Liver (tissue), 9 donors: ENCODE data around the gene WDR7. TPM values are rescaled to one million over a fixed set of nuclear protein-coding genes. Genes with fewer than 3 reads are reported as not detected.

Experiments
- DNase-seq: peaks from one replicate; pipeline ENCODE4 v3.0.0-alpha.2; 2017; ENCODE audit warnings: low spot score
- H3K27ac ChIP-seq, 2 donors: one replicate each; pipeline ENCODE4 v1.7.0; 2013; ENCODE audit warnings: inconsistent platforms in 2 of 2, low read length in 2 of 2, control low read depth in 1 of 2, low read depth in 1 of 2, mild to moderate bottlenecking in 1 of 2
- H3K27me3 ChIP-seq, 4 donors: one replicate each; pipeline versions ENCODE4 v1.6.1 to v1.7.0; 2013; ENCODE audit warnings: low read length in 3 of 4, inconsistent platforms in 1 of 4, mild to moderate bottlenecking in 1 of 4, moderate library complexity in 1 of 4; ENCODE audit not compliant: control insufficient read depth in 4 of 4, insufficient read depth in 4 of 4
- H3K36me3 ChIP-seq, 4 donors: one replicate each; pipeline versions ENCODE4 v1.6.1 to v1.7.0; 2013; ENCODE audit warnings: low read length in 3 of 4, mild to moderate bottlenecking in 3 of 4, low read depth in 1 of 4, moderate library complexity in 1 of 4; ENCODE audit not compliant: control insufficient read depth in 4 of 4, insufficient read depth in 3 of 4
- H3K4me1 ChIP-seq, 4 donors: one replicate each; pipeline versions ENCODE4 v1.6.1 to v1.7.0; 2013; ENCODE audit warnings: low read length in 3 of 4, mild to moderate bottlenecking in 3 of 4, moderate library complexity in 1 of 4; ENCODE audit not compliant: control insufficient read depth in 4 of 4, insufficient read depth in 4 of 4
- H3K4me3 ChIP-seq, 3 donors: one replicate each; pipeline versions ENCODE4 v1.6.1 to v1.7.0; 2013; ENCODE audit warnings: low read length in 3 of 3, control low read depth in 1 of 3, low read depth in 1 of 3, mild to moderate bottlenecking in 1 of 3
- H3K9ac ChIP-seq, 2 donors: one replicate each; pipeline ENCODE4 v1.7.0; 2013; ENCODE audit warnings: low read length in 2 of 2, mild to moderate bottlenecking in 2 of 2, moderate library complexity in 2 of 2, control low read depth in 1 of 2, low read depth in 1 of 2
- H3K9me3 ChIP-seq, 4 donors: one replicate each; pipeline versions ENCODE4 v1.6.1 to v1.7.0; 2013; ENCODE audit warnings: low read length in 3 of 4; ENCODE audit not compliant: control insufficient read depth in 4 of 4
- EGR1 ChIP-seq, 2 donors: IDR thresholded peaks; 2 replicates each; pipeline ENCODE4 v1.6.1; 2016 to 2018; ENCODE audit warnings: antibody characterized with exemption in 2 of 2, low read depth in 2 of 2
- FOXA1 ChIP-seq: IDR thresholded peaks from 2 replicates; pipeline ENCODE4 v1.6.1; 2016; ENCODE audit warnings: antibody characterized with exemption
- FOXA2 ChIP-seq: IDR thresholded peaks from 2 replicates; pipeline ENCODE4 v1.6.1; 2016; ENCODE audit warnings: antibody characterized with exemption
- GABPA ChIP-seq, 2 donors: IDR thresholded peaks in 1 of 2; conservative IDR thresholded peaks in 1 of 2; 2 replicates each; pipeline ENCODE4 v1.6.1; 2016; ENCODE audit warnings: antibody characterized with exemption in 2 of 2, mild to moderate bottlenecking in 1 of 2, moderate library complexity in 1 of 2
- HNF4A ChIP-seq, 2 donors: conservative IDR thresholded peaks; 2 replicates each; pipeline ENCODE4 v1.6.1; 2016; ENCODE audit warnings: antibody characterized with exemption in 2 of 2, mild to moderate bottlenecking in 2 of 2
- HNF4G ChIP-seq: IDR thresholded peaks from 2 replicates; pipeline ENCODE4 v1.6.1; 2016; ENCODE audit warnings: antibody characterized with exemption
- JUND ChIP-seq, 2 donors: IDR thresholded peaks; 2 replicates each; pipeline ENCODE4 v1.6.1; 2016; ENCODE audit warnings: antibody characterized with exemption in 2 of 2
- NR2F2 ChIP-seq: IDR thresholded peaks from 2 replicates; pipeline ENCODE4 v1.6.1; 2016; ENCODE audit warnings: antibody characterized with exemption
- RAD21 ChIP-seq, 2 donors: IDR thresholded peaks; 2 replicates each; pipeline ENCODE4 v1.6.1; 2016; ENCODE audit warnings: antibody characterized with exemption in 2 of 2, mild to moderate bottlenecking in 2 of 2
- RXRA ChIP-seq, 2 donors: IDR thresholded peaks; 2 replicates each; pipeline ENCODE4 v1.6.1; 2017 to 2018; ENCODE audit warnings: antibody characterized with exemption in 2 of 2, mild to moderate bottlenecking in 1 of 2
- SP1 ChIP-seq: IDR thresholded peaks from 2 replicates; pipeline ENCODE4 v1.6.1; 2018; ENCODE audit warnings: antibody characterized with exemption, mild to moderate bottlenecking
- TAF1 ChIP-seq: conservative IDR thresholded peaks from 2 replicates; pipeline ENCODE4 v1.6.1; 2016; ENCODE audit warnings: antibody characterized with exemption, mild to moderate bottlenecking
- YY1 ChIP-seq: IDR thresholded peaks from 2 replicates; pipeline ENCODE4 v1.6.1; 2016; ENCODE audit warnings: antibody characterized with exemption, mild to moderate bottlenecking
- WGBS: extraction: QIAGEN DNeasy Blood & Tissue Kit; methylation state at CpG from one replicate; pipeline ENCODE4 v1.1.7; 2013; 5-methylcytosine and 5-hydroxymethylcytosine counted together
- polyA plus RNA-seq, 2 donors: library from polyadenylated mRNA; stranded (reverse) in 1 of 2; unstranded in 1 of 2; fragments of 200-250 nt in 1 of 2; fragments of >200 nt in 1 of 2; fragmentation: Nextera tagmentation in 1 of 2; extraction: Ambion mirVana in 1 of 2; gene quantifications; one replicate each; pipeline versions ENCODE4 v1.2.1 to v1.2.3, GENCODE V29; 2013 to 2015
- total RNA-seq, 2 donors: library from RNA; depleted of rRNA; stranded (reverse); fragments of >200 nt; gene quantifications; one replicate each; pipeline ENCODE4 v1.2.3, GENCODE V29; 2014
- TF ChIP-seq, protein P1 (sequence below): IDR thresholded peaks from 2 replicates; pipeline ENCODE4 v1.6.1; 2016; ENCODE audit warnings: antibody characterized with exemption
- TF ChIP-seq, protein P2 (sequence below): IDR thresholded peaks from 2 replicates; pipeline ENCODE4 v1.6.1; 2016; ENCODE audit warnings: antibody characterized with exemption
- TF ChIP-seq, protein P3 (sequence below): IDR thresholded peaks from 2 replicates; pipeline ENCODE4 v1.6.1; 2016; ENCODE audit warnings: antibody characterized with exemption
- TF ChIP-seq, protein P4 (sequence below): fragments of 150-350 bp; IDR thresholded peaks from 2 replicates; pipeline ENCODE4 v1.5.1; 2017; ENCODE audit warnings: improper control_type of control experiment, low read depth, low read length; ENCODE audit not compliant: missing input control
- TF ChIP-seq, protein P5 (sequence below): IDR thresholded peaks from 2 replicates; pipeline ENCODE4 v1.6.1; 2016; ENCODE audit warnings: antibody characterized with exemption, mild to moderate bottlenecking
- donor health status: healthy.
- donor health status: healthy.
- donor health status: healthy.
- donor health status: healthy.
- donor health status: healthy.

Gene WDR7
- total and polyA plus RNA-seq, 4 donors: 4.5 to 26.6 (median 13.2) TPM

DNA sequence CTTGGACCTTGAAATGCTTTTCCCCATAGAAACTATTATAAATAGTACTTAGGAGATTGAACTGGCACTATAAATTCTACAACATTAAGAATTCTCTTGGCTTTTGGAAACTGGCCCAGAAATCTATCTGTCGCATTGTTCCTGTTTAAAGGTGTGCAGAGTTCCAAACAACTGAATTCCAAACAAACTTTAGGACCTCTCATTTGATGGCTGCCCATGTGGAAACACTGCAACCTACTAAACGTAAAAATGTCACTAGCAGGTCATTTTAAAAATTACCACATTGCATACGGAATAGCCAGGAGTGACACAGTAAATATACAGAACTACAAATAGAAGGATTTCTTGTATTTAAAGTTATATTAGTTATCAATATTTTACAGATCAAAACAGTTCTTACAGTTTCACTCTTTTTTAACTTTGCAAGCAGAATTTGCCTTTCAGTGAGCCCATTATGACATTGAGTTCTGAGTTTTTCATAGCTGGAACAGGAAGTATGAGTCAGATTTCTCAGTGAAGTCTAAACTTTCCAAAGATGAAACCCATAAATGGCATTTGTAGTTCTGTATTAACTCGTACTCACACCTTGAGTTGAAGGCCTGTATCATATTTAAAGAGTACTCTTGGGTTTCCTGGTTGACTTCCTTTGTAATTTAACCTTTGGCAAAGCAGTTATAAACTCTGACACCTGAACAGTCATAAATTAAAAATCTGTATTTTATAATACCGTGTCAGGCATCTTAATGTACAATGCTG, 353.4 kb downstream of the WDR7 start:
- TF ChIP-seq, protein P1, sequence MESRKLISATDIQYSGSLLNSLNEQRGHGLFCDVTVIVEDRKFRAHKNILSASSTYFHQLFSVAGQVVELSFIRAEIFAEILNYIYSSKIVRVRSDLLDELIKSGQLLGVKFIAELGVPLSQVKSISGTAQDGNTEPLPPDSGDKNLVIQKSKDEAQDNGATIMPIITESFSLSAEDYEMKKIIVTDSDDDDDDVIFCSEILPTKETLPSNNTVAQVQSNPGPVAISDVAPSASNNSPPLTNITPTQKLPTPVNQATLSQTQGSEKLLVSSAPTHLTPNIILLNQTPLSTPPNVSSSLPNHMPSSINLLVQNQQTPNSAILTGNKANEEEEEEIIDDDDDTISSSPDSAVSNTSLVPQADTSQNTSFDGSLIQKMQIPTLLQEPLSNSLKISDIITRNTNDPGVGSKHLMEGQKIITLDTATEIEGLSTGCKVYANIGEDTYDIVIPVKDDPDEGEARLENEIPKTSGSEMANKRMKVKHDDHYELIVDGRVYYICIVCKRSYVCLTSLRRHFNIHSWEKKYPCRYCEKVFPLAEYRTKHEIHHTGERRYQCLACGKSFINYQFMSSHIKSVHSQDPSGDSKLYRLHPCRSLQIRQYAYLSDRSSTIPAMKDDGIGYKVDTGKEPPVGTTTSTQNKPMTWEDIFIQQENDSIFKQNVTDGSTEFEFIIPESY: no peak
- TF ChIP-seq GABPA (IDR thresholded peaks at IDR 0.05 in 1 of 2, conservative IDR thresholded peaks at IDR 0.05 in 1 of 2) (no peak), HNF4G (no peak), YY1 (no peak), FOXA1 (no peak), JUND (IDR thresholded peaks at IDR 0.05) (peak; percentile 42 to 61), FOXA2 (no peak), EGR1 (IDR thresholded peaks at IDR 0.05; ENCODE audit: low read depth in 2 of 2) (no peak), SP1 (no peak)
- Histone ChIP-seq H3K36me3 (no peaks in the 10 kb centered on the region), H3K4me3 (no peak overlapping the region), H3K27me3 (no peaks in the 10 kb centered on the region), H3K9me3 (no peaks in the 10 kb centered on the region), H3K9ac (no peak overlapping the region), H3K27ac (no peak overlapping the region), H3K4me1 (peaks cover 0 to 2% (median 0%) of the 10 kb centered on the region in 4 donors)
- 72% methylated on average over 5 of the region's 5 CpGs for WGBS
- no peak for DNase-seq

DNA sequence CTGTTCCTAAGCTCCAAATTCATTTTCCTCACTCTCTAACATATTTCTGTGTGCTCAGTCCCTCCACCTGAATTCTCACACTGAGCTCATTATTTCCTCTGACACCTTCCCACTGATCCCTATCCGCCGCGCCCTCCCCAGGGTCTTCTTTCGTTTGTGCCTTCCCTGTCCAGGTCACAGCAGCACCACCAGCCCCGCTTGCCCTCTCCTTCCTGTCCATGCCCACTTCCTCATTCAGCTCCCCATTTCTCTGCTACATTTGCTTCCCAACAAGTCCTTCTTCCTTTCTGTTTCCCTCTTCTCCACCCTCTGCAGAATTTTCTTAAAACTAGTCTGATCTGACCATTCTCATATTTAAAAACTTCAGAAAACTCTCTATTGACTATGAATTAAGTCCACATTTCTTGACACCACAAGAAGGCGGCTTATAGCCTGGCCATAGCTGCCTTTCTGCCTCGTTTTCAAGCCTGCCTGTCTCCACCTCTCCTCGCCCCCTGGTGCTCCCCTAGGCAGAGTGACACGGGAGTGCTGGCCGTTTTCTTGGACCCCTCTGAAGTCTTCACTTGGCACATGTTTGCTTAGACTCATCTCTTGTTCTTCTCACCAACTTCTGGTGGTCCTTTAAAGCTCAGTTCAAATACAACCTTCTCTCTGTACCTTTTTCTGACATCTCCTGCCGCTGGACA, 357.0 kb downstream of the WDR7 start:
- H3K27ac ChIP-seq: no peak overlapping the region
- peaks cover 0 to 2% (median 0%) of the 10 kb centered on the region in 4 donors for H3K4me1 ChIP-seq
- no peak for TF ChIP-seq JUND (IDR thresholded peaks at IDR 0.05)
- TF ChIP-seq FOXA2: no peak
- TF ChIP-seq FOXA1: no peak
- TF ChIP-seq TAF1: no peak
- no peak for TF ChIP-seq SP1
- TF ChIP-seq, protein P2, sequence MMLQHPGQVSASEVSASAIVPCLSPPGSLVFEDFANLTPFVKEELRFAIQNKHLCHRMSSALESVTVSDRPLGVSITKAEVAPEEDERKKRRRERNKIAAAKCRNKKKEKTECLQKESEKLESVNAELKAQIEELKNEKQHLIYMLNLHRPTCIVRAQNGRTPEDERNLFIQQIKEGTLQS: no peak
- no peak for TF ChIP-seq NR2F2
- no peak for TF ChIP-seq HNF4A (conservative IDR thresholded peaks at IDR 0.05)
- TF ChIP-seq, protein P3, sequence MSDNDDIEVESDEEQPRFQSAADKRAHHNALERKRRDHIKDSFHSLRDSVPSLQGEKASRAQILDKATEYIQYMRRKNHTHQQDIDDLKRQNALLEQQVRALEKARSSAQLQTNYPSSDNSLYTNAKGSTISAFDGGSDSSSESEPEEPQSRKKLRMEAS: no peak
- no peak for TF ChIP-seq HNF4G
- TF ChIP-seq, protein P4, sequence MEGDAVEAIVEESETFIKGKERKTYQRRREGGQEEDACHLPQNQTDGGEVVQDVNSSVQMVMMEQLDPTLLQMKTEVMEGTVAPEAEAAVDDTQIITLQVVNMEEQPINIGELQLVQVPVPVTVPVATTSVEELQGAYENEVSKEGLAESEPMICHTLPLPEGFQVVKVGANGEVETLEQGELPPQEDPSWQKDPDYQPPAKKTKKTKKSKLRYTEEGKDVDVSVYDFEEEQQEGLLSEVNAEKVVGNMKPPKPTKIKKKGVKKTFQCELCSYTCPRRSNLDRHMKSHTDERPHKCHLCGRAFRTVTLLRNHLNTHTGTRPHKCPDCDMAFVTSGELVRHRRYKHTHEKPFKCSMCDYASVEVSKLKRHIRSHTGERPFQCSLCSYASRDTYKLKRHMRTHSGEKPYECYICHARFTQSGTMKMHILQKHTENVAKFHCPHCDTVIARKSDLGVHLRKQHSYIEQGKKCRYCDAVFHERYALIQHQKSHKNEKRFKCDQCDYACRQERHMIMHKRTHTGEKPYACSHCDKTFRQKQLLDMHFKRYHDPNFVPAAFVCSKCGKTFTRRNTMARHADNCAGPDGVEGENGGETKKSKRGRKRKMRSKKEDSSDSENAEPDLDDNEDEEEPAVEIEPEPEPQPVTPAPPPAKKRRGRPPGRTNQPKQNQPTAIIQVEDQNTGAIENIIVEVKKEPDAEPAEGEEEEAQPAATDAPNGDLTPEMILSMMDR: no peak
- no peak for TF ChIP-seq YY1
- TF ChIP-seq, protein P1: no peak
- TF ChIP-seq EGR1 (IDR thresholded peaks at IDR 0.05; ENCODE audit: low read depth in 2 of 2): no peak
- no peak for TF ChIP-seq RXRA (IDR thresholded peaks at IDR 0.05)
- TF ChIP-seq, protein P5, sequence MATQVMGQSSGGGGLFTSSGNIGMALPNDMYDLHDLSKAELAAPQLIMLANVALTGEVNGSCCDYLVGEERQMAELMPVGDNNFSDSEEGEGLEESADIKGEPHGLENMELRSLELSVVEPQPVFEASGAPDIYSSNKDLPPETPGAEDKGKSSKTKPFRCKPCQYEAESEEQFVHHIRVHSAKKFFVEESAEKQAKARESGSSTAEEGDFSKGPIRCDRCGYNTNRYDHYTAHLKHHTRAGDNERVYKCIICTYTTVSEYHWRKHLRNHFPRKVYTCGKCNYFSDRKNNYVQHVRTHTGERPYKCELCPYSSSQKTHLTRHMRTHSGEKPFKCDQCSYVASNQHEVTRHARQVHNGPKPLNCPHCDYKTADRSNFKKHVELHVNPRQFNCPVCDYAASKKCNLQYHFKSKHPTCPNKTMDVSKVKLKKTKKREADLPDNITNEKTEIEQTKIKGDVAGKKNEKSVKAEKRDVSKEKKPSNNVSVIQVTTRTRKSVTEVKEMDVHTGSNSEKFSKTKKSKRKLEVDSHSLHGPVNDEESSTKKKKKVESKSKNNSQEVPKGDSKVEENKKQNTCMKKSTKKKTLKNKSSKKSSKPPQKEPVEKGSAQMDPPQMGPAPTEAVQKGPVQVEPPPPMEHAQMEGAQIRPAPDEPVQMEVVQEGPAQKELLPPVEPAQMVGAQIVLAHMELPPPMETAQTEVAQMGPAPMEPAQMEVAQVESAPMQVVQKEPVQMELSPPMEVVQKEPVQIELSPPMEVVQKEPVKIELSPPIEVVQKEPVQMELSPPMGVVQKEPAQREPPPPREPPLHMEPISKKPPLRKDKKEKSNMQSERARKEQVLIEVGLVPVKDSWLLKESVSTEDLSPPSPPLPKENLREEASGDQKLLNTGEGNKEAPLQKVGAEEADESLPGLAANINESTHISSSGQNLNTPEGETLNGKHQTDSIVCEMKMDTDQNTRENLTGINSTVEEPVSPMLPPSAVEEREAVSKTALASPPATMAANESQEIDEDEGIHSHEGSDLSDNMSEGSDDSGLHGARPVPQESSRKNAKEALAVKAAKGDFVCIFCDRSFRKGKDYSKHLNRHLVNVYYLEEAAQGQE: no peak
- TF ChIP-seq RAD21 (IDR thresholded peaks at IDR 0.05): no peak
- no peak for TF ChIP-seq GABPA (IDR thresholded peaks at IDR 0.05 in 1 of 2, conservative IDR thresholded peaks at IDR 0.05 in 1 of 2)
- H3K27me3 ChIP-seq: no peaks in the 10 kb centered on the region
- no peak overlapping the region for H3K9ac ChIP-seq
- no peak overlapping the region for H3K4me3 ChIP-seq
- H3K36me3 ChIP-seq: no peaks in the 10 kb centered on the region
- WGBS: 88% methylated on average over 11 of the region's 11 CpGs
- no peak for DNase-seq
- no peaks in the 10 kb centered on the region for H3K9me3 ChIP-seq
